HPDE6-E6E7 (cell line): ENCODE measurements around the gene HCN4.

Experiments used
- DNase-seq: peaks from one replicate; pipeline ENCODE4 v3.0.0; 2011; ENCODE audit warnings: missing footprints; ENCODE audit errors: extremely low spot score

The HCN4 gene

DNA sequence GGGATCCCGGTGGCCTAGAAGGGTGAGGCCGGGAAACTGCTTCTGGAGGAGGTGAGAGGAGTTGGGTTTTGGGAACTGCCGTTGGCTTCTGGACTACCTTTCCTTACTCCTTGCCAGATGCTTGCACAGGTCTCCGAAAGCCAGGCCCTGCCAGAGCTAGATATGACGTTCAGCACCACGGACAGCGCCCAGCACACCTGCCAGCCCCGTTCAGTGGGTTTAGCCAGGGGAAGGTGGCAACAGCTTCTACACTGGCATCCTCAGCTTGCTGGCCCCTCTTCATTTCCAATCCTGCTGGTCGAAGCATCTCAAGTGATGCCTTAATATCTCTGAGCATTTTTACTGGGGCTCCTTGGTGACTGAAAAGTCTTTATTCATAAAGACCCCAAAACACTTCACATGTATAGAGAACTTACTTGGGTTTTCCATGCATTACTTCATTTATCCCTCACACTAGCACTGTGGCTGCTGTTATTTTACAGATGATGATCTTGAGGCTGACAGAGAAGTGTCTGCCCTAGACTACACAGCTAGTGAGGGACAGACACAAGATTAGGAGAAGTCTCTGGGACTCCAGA is 21.9 kb downstream of the HCN4 start:
- DNase-seq: peak; percentile 58

DNA sequence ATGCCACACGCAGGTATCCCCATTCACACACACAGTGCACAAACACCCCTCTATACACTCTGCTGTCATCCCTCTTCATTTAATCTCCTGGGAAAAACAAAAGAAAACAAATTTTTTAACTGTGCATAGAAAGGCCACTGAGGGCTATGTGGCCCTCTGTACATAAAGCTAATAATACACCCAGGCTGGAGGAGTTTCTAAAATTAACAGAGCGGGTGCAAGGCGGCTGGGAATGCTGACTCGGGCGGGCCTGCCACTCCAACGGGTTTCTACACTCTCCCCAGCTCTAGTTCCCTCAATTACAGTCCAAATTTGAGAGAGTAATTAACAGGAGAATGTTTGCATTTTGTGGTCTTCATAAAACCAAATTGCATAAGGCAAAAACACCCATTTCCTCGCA is 23.1 kb downstream of the HCN4 start:
- no peak for DNase-seq

DNA sequence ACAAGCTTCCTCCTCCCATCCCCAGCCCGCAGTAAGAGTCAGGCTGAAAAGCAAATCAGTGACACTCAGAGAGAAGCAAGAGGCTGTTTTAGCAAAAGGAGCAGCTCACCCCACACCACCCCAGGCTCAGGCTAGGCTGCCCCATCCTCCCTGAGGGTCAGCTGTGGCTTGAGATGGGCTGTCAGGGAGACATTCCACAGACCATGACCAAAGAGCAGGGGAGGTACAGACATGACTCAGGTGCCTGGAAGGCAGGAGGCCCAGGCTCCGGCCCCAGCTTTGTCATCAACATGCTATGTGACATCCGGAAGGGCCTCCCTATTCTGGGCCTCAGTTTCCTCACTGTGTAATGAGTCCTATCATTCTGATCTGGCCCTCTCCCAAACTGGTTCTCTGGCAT is 24.7 kb downstream of the HCN4 start:
- DNase-seq: no peak

DNA sequence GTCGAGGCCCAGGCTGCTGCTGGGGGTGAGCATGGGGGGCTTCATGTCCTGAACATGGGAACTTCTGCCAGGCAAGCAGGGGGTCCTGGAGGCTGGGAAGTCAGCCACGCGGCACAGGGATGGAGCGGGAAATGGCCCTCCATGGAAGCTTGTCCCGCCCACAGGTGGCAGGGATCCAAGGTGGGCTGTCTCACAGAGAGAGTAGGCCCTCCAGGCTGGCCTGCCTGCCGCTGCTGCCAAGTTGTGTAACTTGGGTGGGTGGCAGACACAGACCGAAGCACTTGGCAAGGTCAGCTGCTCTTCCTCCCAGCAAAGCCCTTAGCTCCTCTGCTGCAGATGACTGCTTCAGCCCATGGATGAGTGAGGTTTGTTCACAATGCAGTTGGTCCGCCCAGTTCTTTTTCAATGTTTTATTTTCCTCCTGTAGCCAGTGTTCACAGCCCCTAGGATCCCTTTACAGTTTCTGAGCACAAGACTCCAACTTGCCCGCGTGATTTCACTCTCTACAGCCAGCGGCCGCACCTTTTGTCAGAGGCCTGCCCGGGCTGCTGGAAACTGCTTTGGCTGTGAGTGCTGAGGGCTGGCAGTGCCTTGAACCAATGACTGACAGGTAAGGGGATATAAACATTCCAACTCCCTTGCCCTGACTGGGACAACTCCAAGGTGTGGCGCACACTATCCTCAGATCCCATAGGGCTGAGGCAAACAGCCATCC is 26.7 kb downstream of the HCN4 start:
- no peak for DNase-seq

DNA sequence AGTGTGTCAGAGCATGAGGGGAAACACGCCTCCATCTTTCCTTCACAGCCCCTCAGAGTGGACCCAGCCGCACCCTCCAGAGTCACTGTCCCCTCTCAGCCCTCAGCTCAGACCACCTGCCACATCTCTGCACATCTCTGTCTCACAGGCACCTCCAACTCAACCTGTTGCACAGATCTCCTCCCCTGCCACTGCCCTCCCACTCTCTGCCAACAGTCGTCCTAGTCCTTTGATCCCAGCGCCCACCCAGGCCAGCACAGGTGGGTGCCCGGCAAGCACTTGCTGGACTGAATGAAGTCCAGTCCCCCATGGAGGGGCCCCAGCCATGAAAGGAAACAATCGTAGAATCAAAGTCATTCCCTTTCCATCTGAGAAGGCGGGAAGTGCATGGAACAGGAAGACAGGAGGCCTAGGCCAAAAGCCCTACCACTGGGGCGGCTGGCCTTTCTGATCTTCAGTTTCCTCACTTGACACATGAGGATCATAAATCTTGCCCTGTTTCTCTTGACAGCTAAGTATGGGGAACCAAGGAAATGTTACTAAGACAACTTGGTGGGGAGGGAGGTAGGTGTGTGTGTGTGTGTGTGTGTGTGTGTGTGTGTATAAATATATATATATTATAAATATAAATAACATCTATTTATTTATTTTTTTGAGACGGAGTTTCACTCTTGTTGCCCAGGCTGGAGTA is 28.1 kb downstream of the HCN4 start:
- DNase-seq: no peak

DNA sequence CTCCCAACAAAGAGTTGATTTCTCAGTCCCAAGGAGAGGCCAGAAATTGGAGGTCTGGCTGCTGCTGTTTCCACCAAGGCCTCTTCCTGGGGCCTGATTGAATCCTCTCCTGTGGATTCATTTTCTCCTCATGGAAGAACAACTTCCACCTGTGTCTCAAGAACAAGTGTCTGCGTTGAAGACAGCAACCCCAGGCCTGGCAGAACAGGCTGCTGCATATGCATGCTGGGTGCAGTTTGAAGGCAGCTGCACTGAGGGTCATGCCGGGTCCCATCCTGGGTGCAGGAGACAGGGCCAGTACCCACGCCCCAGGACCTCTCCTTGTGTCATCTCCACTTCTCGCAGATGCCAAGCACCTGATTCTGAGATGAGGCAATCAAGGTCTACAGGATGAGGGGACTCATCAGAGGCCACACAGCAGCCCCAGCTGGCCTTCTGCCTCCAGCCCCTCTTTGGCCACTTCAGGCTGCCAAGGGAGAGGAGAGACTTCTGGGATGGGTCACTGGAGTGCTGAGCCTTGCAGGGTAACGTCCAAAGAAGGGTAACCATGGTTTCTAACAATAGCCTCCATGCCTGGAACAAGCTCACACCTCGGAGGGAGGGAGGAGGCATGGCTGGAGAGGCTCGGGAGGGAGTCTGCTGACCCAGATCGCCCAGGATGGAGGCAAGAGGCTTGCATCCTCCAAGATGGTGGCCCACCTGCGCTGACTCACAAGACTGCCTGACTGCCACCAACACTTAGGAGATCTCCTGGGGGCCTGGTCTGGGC is 30.0 kb downstream of the HCN4 start:
- DNase-seq: no peak

DNA sequence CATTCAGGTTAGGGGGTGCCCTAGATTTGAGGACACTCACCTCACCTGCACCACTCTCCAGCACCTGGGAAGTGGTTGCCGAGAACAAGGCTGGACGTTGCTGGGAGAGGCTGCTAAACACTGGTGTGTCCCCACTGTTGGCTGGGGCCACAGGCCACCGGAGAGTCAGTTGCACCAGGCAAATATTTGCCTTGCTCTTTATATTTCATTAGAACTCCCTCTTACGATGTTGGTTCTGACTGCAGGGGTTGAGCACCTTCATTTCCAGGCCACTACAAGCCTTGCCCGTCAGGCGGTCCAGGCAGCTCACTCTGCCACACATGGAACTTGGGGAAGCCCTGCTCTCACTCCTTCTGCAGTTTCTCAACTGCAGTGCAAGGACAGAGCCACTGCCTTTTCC is 30.7 kb downstream of the HCN4 start:
- DNase-seq: no peak

DNA sequence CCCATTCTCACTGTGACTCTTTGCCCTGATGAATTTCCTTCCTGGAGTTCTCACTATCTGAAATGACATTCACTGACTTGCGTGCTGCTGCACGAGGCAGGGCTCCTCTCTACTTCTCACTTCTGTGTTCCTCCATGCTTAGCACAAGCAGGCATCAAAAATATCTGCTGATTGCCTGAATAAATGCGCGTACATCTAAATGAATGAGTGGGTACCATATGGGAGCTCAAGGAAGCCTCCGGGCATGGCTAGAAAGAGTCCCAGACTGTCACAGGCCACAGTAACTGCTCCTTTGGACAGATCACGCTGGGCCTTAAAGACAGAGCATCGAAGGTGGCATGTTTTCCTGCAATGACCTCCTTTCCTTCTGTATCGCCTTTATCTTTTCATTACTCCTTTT is 31.6 kb downstream of the HCN4 start:
- no peak for DNase-seq

DNA sequence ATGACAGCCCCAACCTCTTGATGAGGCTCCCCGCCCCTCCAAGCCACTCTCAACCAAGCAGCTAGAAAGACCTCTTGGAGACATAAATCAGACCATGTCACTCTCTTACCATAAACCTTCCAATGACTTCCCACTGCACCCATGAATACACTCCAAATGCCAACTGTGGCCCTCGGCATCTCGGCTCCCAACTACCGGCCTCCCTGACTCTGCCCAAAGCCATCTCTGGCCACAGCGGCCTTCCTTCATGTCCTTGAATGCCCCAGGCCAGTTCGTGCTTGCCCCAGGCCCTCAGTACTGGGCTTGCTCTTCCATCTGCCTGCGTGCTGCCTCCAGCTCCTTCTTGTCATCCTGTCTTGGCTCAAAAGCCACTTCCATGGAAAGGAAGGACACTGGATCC is 32.0 kb downstream of the HCN4 start:
- no peak for DNase-seq

DNA sequence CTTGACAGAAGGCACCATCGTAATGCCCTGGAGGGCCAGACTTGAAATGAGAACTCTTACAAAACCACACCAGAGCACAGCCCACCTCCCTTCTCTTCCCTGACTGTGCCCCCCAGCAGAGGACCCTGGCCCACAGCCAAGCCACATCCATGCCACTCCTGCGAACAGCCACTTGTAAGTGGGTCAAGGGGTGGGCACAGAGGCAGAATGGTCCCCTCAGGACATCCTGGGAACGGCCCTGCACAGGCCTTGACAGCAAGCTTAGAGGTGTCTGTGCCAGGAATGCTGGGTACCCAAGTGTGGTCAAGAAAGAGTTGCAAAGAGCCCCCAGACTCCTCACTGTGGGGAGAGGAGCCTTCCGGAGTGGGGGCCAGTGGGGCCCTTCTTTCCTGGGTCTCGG is 33.3 kb downstream of the HCN4 start:
- DNase-seq: no peak

DNA sequence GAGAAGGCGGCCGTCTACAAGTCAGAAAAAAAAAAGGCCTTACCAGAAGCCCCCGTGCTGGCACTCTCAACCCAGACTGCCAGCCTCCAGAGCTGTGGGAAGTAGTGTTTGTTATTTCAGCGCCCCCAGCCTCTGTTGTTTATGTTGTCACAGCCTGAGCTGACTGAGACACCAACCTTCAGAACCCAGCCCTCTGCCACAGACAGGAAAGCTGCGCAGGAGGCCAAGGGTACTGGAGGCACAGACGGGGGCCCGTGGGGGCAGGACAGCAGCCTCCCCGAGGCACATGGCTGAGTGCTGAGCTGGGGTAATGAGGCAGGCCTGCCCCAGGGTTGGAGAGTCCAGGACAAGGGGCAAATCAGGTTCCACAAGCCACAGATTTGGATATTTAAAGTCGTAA is 33.7 kb downstream of the HCN4 start:
- no peak for DNase-seq

DNA sequence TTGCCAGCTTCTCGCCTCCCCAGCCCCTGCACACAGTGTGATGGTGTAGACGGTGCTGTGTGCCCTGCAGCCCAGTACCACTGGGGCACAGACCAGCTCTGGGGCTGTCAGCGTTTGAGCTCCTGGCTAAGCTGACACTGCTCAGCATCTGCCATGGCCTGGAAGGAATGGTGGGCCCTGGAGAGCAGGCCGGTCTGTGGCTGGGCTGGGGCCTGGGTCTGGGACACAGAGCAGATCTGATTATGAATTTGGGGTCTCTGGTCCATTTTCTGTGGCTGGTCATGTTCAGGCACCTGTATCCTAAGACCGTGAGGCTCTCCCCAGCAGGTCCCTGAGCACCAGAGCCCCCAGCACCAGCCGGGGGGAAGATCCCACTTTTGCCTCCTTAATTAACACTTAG is 34.7 kb downstream of the HCN4 start:
- DNase-seq: no peak

DNA sequence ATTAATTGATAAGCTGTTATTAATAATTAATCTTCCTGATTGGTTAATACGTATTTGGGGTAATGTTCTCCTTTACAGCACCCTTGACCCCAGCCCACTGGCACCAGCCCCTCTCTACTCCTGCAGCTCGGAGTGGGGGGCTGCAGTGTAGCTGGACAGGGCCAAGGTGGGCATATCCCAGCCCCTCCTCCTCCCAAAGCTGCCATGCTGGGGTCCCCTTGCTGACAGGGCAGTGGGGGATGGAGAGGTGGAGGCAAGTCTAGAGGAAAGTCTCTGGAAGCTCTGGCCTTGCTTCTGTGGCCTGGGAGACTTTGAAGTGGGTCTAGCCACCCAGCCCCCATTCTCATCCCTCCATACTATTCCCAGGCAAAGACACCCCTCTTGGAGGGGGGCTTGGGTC is 35.8 kb downstream of the HCN4 start:
- no peak for DNase-seq

DNA sequence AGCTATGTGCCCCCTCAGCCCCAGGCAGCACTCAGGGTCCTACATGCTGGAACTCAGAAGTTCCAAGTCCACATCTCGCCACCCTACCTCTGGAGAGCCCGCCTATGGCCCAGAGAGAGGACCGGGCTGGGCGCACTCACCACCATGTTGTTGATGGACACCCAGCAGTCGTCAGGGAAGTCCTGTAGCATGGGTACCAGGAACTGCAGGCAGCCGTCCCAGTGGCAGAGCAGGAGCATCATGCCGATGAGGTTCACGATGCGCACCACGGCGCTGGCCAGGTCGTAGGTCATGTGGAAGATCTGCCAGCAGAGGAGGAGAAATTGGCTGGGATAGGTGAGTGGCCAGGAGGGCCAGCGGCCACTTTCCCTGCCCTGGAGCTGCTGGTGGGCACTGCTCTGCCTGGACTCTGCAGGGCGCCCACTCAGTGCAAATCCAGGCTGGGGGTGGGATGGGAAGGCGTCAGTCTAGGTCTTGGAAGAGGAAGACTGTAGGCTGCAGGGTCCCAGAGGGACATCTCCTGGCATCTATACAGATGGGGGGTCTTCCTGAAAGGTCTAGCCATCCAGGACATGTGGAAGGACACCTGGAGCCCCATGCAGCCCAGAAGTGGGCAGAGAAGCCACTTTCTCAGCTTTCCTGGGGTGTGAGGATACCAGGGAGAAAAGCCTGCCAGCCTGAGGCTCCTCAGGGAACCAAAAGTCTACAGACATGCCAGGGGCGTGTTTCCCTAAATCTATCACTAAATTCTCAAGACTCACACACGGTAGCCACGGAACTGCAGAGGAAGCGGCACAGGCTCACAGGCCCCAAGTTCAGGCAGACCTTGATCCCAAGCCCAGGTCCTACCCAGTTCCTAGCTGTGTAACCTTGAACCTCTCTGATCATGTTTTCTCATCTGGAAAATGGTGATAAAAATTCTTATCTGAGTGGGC is 36.5 kb downstream of the HCN4 start:
- no peak for DNase-seq

DNA sequence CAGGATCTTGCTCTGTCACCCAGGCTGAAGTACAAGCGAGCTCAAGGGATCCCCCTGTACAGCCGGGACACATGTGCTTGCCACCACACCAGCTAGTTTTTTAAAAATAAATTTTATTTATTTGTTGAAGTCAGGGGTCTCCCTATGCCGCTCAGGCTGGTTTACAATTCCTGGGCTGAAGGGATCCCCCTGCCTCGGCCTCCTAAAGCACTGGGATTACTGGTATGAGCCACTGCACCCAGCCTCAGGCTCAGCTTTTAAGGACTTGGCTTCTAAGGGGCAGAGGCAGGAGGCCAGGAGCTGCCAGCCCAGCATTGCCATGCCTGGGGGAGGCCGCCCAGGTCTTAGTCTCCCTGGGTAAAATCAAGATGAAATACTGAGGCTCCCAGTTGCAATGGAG is 37.3 kb downstream of the HCN4 start:
- DNase-seq: no peak

DNA sequence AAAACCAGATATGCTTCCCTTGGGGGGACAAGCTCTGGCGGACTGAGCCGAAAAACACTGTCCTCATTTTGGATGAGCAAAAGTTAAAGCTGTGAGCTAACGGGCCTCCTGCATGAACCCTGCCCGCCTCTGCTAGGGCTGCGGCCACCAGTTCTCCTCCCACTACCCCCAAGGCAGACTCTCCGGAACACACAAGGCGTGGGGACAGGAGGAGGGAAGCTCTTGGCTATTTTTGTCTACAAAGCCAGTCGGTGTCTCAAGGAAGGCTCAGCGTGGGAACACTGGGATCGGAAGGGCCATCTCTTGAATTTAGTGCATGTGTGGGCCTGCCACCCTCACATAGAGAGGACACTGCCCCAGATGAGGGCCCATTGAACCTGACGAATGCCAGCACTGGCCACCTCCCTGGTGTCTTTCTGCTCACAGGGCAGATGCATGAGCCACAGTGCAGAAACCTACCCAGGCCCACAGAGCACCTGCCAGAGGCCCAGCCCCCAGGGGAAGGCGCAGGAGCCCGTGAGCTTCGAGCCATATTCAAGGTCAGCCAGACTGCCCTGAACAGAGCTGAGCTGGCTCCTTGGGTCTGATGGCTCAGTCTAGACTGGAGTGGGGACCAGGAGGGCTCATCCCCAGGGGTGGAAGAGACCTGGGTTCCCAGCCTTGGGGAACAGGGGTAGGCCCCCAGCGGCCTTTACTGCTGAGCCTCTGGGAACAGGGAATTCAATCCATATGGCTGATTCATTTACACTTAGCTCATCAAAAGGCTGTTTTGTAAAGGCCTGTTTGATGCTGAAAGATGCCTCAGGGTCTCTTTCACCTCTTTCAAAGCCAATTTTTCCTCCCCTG is 38.3 kb downstream of the HCN4 start:
- DNase-seq: no peak

DNA sequence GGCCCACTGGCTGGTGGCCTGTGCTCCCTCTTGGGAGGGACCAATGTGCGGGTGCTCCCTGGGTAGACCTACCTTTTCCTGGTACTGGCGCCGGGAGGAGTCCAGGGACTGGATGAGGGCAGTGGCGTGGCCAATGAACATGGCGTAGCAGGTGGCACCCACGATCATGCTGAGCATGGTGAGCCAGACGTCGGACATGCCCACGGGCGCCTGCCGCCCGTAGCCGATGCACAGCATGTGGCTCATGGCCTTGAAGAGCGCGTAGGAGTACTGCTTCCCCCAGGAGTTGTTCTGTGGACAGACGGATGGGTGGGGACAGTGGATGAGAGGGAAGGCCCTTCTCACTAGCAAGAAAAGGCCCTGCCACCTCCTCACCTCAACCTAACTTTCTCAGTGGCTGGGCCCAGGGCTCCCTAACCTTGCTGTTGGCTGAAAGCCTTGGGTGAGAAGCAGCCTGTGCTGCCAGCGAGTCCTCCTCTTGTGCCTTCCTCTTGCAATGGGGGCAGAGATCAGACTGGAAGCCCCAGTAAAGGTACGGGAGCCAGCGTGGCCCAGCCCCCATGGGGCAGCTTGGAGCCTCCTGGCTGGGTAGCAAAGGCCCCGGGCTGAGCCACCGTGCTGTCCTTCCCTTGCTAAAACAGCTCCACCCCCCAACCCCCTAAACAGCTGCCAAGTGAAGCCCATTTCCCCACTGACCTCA is 39.1 kb downstream of the HCN4 start:
- no peak for DNase-seq

DNA sequence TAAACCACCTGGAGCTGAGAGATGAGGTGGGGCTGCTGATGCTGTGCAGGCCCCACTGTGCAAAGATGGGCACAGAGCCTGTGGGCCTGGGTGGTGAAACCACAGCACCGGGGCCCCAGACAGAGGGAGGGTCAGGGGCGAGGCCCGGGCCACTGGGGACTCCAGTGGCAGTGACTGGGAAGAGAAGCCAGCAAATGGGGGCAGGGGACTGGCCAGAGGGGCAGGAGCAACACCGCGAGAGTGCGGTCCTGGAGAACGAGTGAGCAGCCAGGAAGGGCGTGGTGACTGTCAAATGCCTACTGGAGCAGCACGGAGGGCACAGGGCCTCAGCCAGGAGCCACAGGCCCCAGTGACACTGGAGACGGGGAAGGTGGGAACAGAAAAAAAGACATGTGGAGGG is 39.8 kb downstream of the HCN4 start:
- no peak for DNase-seq

DNA sequence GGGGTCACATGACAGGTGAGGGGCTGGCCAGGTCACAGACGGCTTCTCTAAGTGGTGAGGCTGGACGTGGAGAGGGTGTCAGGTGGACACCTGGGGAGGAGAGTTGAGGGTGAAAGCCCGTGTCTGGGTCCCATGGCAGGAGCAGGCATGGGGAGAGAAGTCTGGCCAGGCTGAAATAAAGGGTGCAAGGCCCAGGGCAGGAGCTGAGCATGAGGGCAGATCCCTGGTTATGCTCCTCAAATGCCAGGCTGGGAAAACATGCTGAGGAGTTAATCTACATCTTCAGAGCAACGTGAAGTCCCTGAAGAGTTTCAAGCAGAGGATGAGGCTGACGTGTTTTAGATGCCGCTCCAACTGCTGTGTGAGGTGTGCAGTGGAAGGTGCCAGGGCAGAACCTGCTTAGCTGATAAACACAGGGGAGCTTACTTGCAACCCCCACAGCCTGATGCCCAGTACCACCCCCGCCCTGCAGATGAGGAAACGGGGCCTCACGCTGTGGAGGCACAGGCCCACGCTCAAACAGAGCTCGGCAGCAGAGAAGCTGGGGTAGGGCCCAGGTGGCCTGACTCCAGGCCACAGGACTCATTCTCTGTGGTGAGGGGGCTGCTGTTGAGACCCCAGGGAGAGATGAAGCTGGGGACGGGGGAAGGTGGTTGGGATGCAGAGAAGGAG is 40.5 kb downstream of the HCN4 start:
- no peak for DNase-seq
